ENCODE data around the gene IL3RA. TPM values are rescaled to one million over a fixed set of nuclear protein-coding genes. Genes with fewer than 3 reads are reported as not detected.

The IL3RA gene
- total RNA-seq, 1 donor from 2014 or later = not detected

- no peaks in the 10 kb centered on the region for H3K9me3 Mint-ChIP-seq
- DNase-seq (ENCODE audit: low read depth, low spot score) = no peak
- no peak overlapping the region for H3K27ac Mint-ChIP-seq (ENCODE audit: unreplicated experiment)
- H3K4me3 Mint-ChIP-seq = peak overlapping the region; percentile 86
- TF ChIP-seq CTCF (conservative IDR thresholded peaks at IDR 0.05) = no peak
- H3K36me3 Mint-ChIP-seq (ENCODE audit: low read depth) = peaks cover 34% of the 10 kb centered on the region
- peaks cover 3% of the 10 kb centered on the region for H3K27me3 Mint-ChIP-seq (ENCODE audit: low read depth)
- H3K4me1 Mint-ChIP-seq = peaks cover 23% of the 10 kb centered on the region
These were observed 52.8 kb downstream of the IL3RA start for GRCh38 chrX:1389181-1389992.

GRCh38 chrX:1389993-1390285 lies 53.4 kb downstream of the IL3RA start:
- H3K4me1 Mint-ChIP-seq = peaks cover 29% of the 10 kb centered on the region
- no peaks in the 10 kb centered on the region for H3K9me3 Mint-ChIP-seq
- peaks cover 3% of the 10 kb centered on the region for H3K27me3 Mint-ChIP-seq (ENCODE audit: low read depth)
- H3K27ac Mint-ChIP-seq (ENCODE audit: unreplicated experiment) = no peak overlapping the region
- DNase-seq (ENCODE audit: low read depth, low spot score) = no peak
- peaks cover 29% of the 10 kb centered on the region for H3K36me3 Mint-ChIP-seq (ENCODE audit: low read depth)
- no peak for TF ChIP-seq CTCF (conservative IDR thresholded peaks at IDR 0.05)
- peak overlapping the region; percentile 86 for H3K4me3 Mint-ChIP-seq

GRCh38 chrX:1390621-1391369 lies 54.2 kb downstream of the IL3RA start:
- TF ChIP-seq CTCF (conservative IDR thresholded peaks at IDR 0.05) = no peak
- H3K27me3 Mint-ChIP-seq (ENCODE audit: low read depth) = peaks cover 3% of the 10 kb centered on the region
- H3K36me3 Mint-ChIP-seq (ENCODE audit: low read depth) = peaks cover 32% of the 10 kb centered on the region
- H3K4me3 Mint-ChIP-seq = peak overlapping the region; percentile 92
- peaks cover 37% of the 10 kb centered on the region for H3K4me1 Mint-ChIP-seq
- no peak overlapping the region for H3K27ac Mint-ChIP-seq (ENCODE audit: unreplicated experiment)
- no peak for DNase-seq (ENCODE audit: low read depth, low spot score)
- H3K9me3 Mint-ChIP-seq = no peaks in the 10 kb centered on the region

GRCh38 chrX:1391370-1391706 lies 54.8 kb downstream of the IL3RA start:
- no peaks in the 10 kb centered on the region for H3K9me3 Mint-ChIP-seq
- peaks cover 35% of the 10 kb centered on the region for H3K36me3 Mint-ChIP-seq (ENCODE audit: low read depth)
- no peak for TF ChIP-seq CTCF (conservative IDR thresholded peaks at IDR 0.05)
- H3K27ac Mint-ChIP-seq (ENCODE audit: unreplicated experiment) = no peak overlapping the region
- DNase-seq (ENCODE audit: low read depth, low spot score) = peak; percentile 91
- H3K27me3 Mint-ChIP-seq (ENCODE audit: low read depth) = peaks cover 3% of the 10 kb centered on the region
- peaks cover 43% of the 10 kb centered on the region for H3K4me1 Mint-ChIP-seq
- peak overlapping the region; percentile 92 for H3K4me3 Mint-ChIP-seq

GRCh38 chrX:1391707-1392375 lies 55.3 kb downstream of the IL3RA start, which contains the start of gene SLC25A6:
SLC25A6 (minus strand) TSS chrX:1392113; CDS start chrX:1392009, 104 bp downstream.
- H3K36me3 Mint-ChIP-seq (ENCODE audit: low read depth) = peaks cover 30% of the 10 kb centered on the region
- peak within 1 kb of the TSS; percentile 92 for H3K4me3 Mint-ChIP-seq
- no peaks in the 10 kb centered on the region for H3K9me3 Mint-ChIP-seq
- H3K27me3 Mint-ChIP-seq (ENCODE audit: low read depth) = peaks cover 3% of the 10 kb centered on the region
- H3K4me1 Mint-ChIP-seq = peaks cover 43% of the 10 kb centered on the region
- DNase-seq (ENCODE audit: low read depth, low spot score) = peak; percentile 99
- H3K27ac Mint-ChIP-seq (ENCODE audit: unreplicated experiment) = peak within 1 kb of the TSS; percentile 98
- TF ChIP-seq CTCF (conservative IDR thresholded peaks at IDR 0.05) = peak; percentile 42

Measured in neural crest cell (in vitro differentiated cells).